ENCODE measurements around the gene EXT2. TPM values are rescaled to one million over a fixed set of nuclear protein-coding genes. Genes with fewer than 3 reads are reported as not detected.

EXT2 gene
- total RNA-seq, 4 donors from 2014 or later: 63.9 to 66.6 (median 65.9) TPM

DNA sequence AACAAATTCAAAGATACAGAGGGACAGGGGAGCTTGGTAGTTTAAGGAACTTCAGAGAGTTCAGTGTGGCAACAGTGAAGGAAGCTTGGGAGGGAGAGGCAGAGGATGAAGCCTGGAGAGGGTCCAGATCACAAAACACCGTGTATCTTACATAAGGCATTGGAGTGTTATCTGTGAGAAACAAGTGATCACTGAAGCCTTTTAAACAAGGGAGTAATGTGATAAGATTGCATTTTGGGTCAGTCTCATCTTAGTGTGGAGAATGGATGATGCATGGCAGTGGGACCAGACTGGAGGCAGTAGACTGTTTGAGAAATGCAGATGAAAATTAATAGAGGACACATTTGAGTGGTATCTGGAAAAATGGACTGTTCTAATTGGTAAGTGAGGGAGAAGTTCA is 79.4 kb downstream of the EXT2 start:
- no peak overlapping the region for H3K4me3 ChIP-seq
- TF ChIP-seq EP300 (IDR thresholded peaks at IDR 0.05) (no peak), POLR2AphosphoS5 (IDR thresholded peaks at IDR 0.05) (no peak), POLR2A (IDR thresholded peaks at IDR 0.05) (no peak)
- TF ChIP-seq, protein P1, sequence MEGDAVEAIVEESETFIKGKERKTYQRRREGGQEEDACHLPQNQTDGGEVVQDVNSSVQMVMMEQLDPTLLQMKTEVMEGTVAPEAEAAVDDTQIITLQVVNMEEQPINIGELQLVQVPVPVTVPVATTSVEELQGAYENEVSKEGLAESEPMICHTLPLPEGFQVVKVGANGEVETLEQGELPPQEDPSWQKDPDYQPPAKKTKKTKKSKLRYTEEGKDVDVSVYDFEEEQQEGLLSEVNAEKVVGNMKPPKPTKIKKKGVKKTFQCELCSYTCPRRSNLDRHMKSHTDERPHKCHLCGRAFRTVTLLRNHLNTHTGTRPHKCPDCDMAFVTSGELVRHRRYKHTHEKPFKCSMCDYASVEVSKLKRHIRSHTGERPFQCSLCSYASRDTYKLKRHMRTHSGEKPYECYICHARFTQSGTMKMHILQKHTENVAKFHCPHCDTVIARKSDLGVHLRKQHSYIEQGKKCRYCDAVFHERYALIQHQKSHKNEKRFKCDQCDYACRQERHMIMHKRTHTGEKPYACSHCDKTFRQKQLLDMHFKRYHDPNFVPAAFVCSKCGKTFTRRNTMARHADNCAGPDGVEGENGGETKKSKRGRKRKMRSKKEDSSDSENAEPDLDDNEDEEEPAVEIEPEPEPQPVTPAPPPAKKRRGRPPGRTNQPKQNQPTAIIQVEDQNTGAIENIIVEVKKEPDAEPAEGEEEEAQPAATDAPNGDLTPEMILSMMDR (IDR thresholded peaks at IDR 0.05): no peak
- 77% methylated on average over 1 of the region's 1 CpG; no CpG with 5 or more reads in 1 of the 2 donors for WGBS, 2 donors (ENCODE audit: low coverage in 1 of 2)
- H3K27me3 ChIP-seq: no peaks in the 10 kb centered on the region
- H3K36me3 ChIP-seq: peaks cover 0 to 20% of the 10 kb centered on the region in 2 donors
- H3K27ac ChIP-seq: no peak overlapping the region
- ATAC-seq: no peak
- peaks cover 0 to 6% (median 5%) of the 10 kb centered on the region in 3 donors for H3K4me1 ChIP-seq
- no peaks in the 10 kb centered on the region for H3K9me3 ChIP-seq

DNA sequence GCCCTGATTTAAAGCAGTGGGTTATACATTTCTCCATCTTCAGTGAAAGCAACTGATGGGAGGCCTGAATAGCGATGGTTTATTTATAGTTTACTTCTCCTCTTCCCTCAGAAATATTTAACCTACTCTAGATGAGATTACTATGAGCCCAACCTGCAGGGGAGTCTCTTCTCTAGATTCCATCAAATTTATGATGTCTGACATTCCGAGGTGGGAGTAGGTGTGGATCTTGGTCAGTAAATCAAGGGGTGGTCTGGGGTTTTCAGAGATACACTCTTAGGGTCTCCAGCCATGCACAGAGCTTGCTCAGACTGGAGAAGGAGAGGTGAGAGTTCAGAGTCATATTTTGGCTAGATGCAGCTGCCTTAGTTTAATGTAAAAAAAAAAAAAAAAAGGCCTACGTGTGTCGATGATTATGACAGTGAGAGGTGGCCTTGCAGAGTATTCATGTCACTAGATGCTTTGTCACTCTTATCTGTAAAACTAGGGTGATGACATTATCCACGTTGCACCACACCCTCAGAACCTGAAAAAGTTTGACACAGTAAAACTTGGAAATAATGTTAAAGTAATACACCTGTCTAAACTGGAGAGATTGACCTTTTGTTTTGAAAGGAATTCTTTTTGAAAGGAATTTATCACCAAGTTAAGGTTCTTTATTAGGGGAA is 81.2 kb downstream of the EXT2 start:
- TF ChIP-seq POLR2A (IDR thresholded peaks at IDR 0.05) (no peak), EP300 (IDR thresholded peaks at IDR 0.05) (no peak), POLR2AphosphoS5 (IDR thresholded peaks at IDR 0.05) (no peak)
- TF ChIP-seq, protein P1 (IDR thresholded peaks at IDR 0.05): no peak
- Histone ChIP-seq H3K9me3 (no peaks in the 10 kb centered on the region), H3K36me3 (peaks cover 0 to 20% of the 10 kb centered on the region in 2 donors), H3K27ac (no peak overlapping the region), H3K4me3 (no peak overlapping the region), H3K27me3 (no peaks in the 10 kb centered on the region), H3K4me1 (peaks cover 0 to 6% (median 5%) of the 10 kb centered on the region in 3 donors)
- WGBS, 2 donors (ENCODE audit: low coverage in 1 of 2): 75 to 90% methylated on average over 5 of the region's 5 CpGs
- no peak for ATAC-seq

DNA sequence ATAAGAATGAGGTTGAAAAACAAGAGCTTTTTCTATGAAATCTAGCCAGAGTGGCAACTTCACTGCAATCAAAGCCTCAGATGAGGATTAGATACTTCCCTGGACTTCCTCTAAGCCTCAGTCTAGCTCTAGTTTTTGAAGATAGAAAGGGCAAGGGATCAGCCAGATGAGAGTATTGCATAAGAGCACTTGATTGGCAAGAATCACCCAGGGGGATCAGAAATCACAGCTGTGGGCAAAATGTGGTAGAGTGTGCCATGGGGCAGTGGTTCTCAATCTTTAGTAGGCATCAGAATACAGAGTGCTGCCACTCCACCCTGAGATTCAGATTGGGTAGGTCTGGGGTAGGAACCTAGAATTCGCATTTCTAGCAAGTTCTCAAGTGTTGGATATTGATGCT is 82.4 kb downstream of the EXT2 start:
- Histone ChIP-seq H3K36me3 (peaks cover 0 to 8% of the 10 kb centered on the region in 2 donors), H3K4me1 (peaks cover 0 to 6% (median 5%) of the 10 kb centered on the region in 3 donors), H3K9me3 (no peaks in the 10 kb centered on the region), H3K27me3 (no peaks in the 10 kb centered on the region), H3K27ac (no peak overlapping the region), H3K4me3 (no peak overlapping the region)
- ATAC-seq: no peak
- 100% methylated on average over 1 of the region's 1 CpG; no CpG with 5 or more reads in 1 of the 2 donors for WGBS, 2 donors (ENCODE audit: low coverage in 1 of 2)
- no peak for TF ChIP-seq POLR2AphosphoS5 (IDR thresholded peaks at IDR 0.05)
- TF ChIP-seq POLR2A (IDR thresholded peaks at IDR 0.05): no peak

DNA sequence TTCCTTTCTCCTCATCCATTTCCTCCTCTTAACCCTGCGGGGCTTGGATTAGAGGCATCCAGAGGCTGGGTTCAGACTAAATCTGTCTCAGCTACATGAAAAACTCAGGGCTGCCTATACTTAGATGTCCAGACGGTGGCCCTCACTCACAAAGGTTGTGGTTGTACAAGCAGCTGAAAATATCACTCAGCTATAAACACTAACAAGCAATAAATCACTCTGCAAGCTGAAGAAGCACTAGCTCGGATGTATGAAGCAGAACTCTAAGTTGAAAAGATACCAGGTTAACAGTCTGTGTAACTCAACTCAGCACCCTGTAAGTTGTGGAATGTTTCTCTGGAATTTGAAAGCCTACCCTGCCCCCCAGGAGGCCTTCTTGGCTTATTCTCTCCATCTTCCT is 82.9 kb downstream of the EXT2 start:
- 40 to 75% methylated on average over 2 of the region's 3 CpGs for WGBS, 2 donors (ENCODE audit: low coverage in 1 of 2)
- TF ChIP-seq POLR2A (IDR thresholded peaks at IDR 0.05) (no peak), EP300 (IDR thresholded peaks at IDR 0.05) (no peak), POLR2AphosphoS5 (IDR thresholded peaks at IDR 0.05) (no peak)
- TF ChIP-seq, protein P1 (IDR thresholded peaks at IDR 0.05): no peak
- Histone ChIP-seq H3K36me3 (peaks cover 0 to 6% of the 10 kb centered on the region in 2 donors), H3K27me3 (no peaks in the 10 kb centered on the region), H3K27ac (no peak overlapping the region), H3K4me1 (peaks cover 0 to 6% (median 5%) of the 10 kb centered on the region in 3 donors), H3K4me3 (no peak overlapping the region), H3K9me3 (no peaks in the 10 kb centered on the region)
- ATAC-seq: no peak

DNA sequence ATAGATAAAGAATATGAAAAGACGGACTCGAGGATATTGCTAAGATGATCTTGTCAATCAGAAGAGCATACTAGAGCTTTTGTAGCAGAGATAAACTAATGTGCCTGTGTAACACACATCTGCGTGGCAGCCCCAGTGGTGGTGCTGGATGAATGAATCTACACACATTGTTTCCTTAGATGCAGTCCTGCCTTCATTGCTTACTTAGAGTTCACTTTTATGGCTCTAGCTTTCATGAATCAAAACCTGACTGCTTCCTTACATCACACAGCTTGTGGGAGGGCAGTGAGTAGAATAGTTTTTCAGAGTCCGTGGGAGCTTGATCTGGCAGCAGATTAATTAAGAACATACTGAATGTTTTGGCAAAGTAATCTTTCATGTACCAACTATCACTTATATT is 83.7 kb downstream of the EXT2 start:
- peaks cover 0 to 6% (median 5%) of the 10 kb centered on the region in 3 donors for H3K4me1 ChIP-seq
- no peak overlapping the region for H3K27ac ChIP-seq
- no peak for ATAC-seq
- 50 to 80% methylated on average over 3 to 4 of the region's 4 CpGs for WGBS, 2 donors (ENCODE audit: low coverage in 1 of 2)
- H3K9me3 ChIP-seq: no peaks in the 10 kb centered on the region
- no peak overlapping the region for H3K4me3 ChIP-seq
- H3K27me3 ChIP-seq: no peaks in the 10 kb centered on the region
- H3K36me3 ChIP-seq: peaks cover 0 to 6% of the 10 kb centered on the region in 2 donors
- TF ChIP-seq POLR2AphosphoS5 (IDR thresholded peaks at IDR 0.05): no peak
- TF ChIP-seq, protein P1 (IDR thresholded peaks at IDR 0.05): no peak
- no peak for TF ChIP-seq POLR2A (IDR thresholded peaks at IDR 0.05)
- no peak for TF ChIP-seq EP300 (IDR thresholded peaks at IDR 0.05)
